Astrocyte of the cerebellum (primary cell): ENCODE measurements around the gene SNX8.
"Not testable (repeated sequence)": the region's sequence is repeated elsewhere in the genome, so short reads cannot be mapped to it uniquely, and the experiment has no call there.

ENCODE experiments used
- DNase-seq: peaks from one replicate; pipeline ENCODE4 v3.0.0-alpha.2; 2011; ENCODE audit warnings: low read depth
- H3K4me3 ChIP-seq: 2 replicates; pipeline ENCODE4 v1.5.1; 2011; ENCODE audit warnings: mild to moderate bottlenecking, low read depth, low read length, moderate library complexity
- CTCF ChIP-seq: IDR thresholded peaks from 2 replicates; pipeline ENCODE4 v1.5.1; 2012; ENCODE audit warnings: low read length, low read depth, moderate library complexity, mild to moderate bottlenecking; ENCODE audit errors: missing control alignments
- in situ Hi-C: cut with HindIII; loops from 2 replicates; pipeline ENCODE4 v1.10.0; 2017; ENCODE audit warnings: low sequenced_read_pairs

SNX8 gene

GRCh38 chr7:2350861-2351260 is 36.6 kb upstream of the SNX8 start:
- no peak for DNase-seq
- no peak for TF ChIP-seq CTCF
- in situ Hi-C loops: loop anchor here (25.0 kb wide), 1 partner anchor 514 kb away; no protein-coding TSS in a partner anchor
- no peak overlapping the region for H3K4me3 ChIP-seq

DNA sequence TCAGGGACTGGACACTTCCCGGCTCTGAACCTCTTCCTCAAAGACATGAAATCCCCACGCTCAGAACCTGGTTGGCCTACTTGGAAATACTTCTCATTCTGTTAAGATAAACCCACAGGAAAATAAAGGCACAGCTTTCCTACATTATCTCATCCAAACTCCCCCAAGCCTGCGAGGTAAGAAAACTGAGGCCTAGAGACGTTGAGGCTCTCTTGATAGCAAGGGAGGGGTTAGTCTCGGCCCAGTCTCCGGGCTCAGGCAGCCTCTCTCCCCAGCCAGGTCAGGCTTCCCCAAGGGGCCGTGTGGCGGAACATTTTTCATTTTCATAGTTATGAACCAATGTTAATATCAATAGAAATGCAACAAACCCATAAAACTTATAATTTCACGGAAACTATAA is 35.8 kb upstream of the SNX8 start:
- TF ChIP-seq CTCF: no peak
- H3K4me3 ChIP-seq: no peak overlapping the region
- no peak for DNase-seq
- in situ Hi-C loops: loop anchor here (25.0 kb wide), 1 partner anchor 513 kb away; no protein-coding TSS in a partner anchor

DNA sequence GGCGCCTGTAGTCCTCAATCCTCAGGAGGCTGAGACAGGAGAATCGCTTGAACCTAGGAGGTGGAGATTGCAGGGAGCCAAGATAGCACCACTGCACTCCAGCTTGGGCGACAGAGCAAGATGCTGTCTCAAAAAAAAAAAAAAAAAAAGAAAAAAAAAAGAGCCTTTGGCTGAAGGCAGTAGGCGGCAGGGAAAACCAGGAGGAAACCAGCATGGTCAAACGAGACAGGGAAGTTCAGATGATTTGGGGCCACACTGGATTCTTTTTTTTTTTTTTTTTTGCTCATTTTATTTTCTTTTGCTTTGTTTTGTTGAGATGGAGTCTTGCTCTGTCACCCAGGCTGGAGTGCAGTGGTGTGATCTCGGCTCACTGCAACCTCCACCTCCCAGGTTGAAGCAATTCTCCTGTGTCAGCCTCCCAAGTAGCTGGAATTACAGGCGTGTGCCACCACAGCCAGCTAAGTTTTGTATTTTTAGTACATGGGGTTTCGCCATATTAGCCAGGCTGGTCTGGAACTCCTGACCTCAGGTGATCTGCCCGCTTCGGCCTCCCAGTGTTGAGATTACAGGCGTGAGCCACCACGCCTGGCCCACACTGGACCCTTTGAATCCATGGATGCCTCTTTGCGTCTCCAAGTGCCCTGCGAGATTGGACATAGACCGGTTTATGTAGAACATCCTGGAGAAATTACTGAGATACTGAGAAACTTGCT is 33.3 kb upstream of the SNX8 start:
- DNase-seq, H3K4me3 ChIP-seq, in situ Hi-C loops: not testable (repeated sequence)

- TF ChIP-seq CTCF: no peak
- no peak overlapping the region for H3K4me3 ChIP-seq
- no peak for DNase-seq
- in situ Hi-C loops: no loop called here
Measured at GRCh38 chr7:2336626-2337299, 22.5 kb upstream of the SNX8 start.

GRCh38 chr7:2332606-2333231 is 18.5 kb upstream of the SNX8 start:
- DNase-seq, H3K4me3 ChIP-seq, in situ Hi-C loops: not testable (repeated sequence)

DNA sequence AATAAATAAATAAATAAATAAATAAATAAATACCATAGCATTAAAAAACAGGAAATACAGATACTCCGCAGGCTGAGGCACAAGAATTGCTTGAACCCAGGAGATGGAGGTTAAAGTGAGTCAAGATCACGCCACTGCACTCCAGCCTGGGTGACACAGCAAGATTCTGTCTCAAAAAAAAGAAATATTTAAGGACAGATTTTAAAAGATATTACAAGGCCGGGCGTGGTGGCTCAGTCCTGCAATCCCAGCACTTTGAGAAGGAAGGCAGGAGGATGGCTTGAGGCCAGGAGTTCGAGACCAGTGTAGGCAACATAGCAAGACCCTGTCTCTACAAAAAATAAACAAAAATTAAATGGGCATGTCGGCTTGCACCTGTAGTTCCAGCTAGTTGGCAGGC is 17.5 kb upstream of the SNX8 start:
- in situ Hi-C loops: no loop called here
- no peak for DNase-seq
- no peak for TF ChIP-seq CTCF
- no peak overlapping the region for H3K4me3 ChIP-seq

DNA sequence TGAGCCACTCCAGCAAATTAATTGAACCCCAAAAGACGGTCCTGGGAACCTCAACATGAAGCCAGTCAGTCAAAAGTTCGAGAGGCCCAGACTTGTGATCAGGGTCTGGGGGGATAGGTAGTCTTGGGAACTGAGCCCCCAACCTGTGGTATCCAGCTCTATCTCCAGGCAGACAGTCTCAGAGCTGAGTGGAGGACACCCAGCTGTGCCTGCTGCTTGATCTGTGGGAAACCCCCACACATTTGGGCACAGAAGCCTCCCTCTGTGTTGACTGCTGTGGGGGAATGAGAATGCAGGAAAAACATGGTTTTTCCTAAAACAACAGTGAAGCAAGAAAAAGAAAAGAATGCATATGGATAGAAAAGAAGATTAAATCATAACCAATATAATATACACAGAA is 16.3 kb upstream of the SNX8 start:
- no peak for DNase-seq
- in situ Hi-C loops: no loop called here
- H3K4me3 ChIP-seq: no peak overlapping the region
- peak; percentile 1 for TF ChIP-seq CTCF
